GM19397 (cell line): ENCODE measurements around the gene DENND6B.

Source experiments
- ATAC-seq: cut with Tn5 transposase; IDR thresholded peaks from one replicate; pipeline ENCODE4 v1.9.1; 2021; ENCODE audit warnings: mild to moderate bottlenecking, moderate library complexity; ENCODE audit not compliant: unreplicated experiment

Gene DENND6B

DNA sequence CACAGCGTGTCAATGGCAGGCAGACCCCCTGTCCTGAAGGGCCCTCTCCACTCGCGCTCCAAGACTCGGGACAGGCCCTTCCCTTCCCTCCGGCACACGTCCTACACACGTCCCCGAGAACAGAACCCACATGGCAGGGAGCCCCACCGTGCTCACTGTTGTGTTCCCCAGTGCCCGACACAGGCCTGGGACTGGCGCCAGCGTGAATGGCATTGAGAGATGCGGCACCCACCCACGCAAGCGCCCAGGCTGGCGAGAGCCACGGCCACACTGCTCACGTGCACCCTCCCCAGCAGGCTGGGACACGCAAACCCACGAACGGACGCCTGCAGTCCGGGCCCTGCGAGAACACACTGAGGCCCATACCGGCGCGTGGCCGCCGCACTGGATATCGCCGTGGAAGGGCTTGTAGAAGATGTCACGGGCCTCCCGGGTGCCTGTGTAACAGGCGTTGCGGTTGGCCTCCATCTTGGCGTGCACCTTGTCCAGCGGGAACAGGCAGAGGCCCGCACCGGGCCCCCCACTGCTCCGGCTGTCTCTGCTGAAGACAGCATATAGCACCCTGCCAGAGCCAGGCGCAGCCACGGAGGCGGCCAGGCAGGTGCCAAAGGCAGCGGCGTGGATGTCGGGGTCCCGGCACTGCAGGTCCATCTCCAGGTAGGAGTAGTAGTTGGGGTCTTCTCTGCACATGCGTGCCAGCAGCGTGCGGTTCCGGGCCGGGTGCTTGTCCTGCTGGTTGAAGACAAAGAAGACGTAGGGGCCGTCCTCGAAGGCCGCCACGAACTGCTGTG lies 37.5 kb downstream of the DENND6B start:
- ATAC-seq, result no peak

DNA sequence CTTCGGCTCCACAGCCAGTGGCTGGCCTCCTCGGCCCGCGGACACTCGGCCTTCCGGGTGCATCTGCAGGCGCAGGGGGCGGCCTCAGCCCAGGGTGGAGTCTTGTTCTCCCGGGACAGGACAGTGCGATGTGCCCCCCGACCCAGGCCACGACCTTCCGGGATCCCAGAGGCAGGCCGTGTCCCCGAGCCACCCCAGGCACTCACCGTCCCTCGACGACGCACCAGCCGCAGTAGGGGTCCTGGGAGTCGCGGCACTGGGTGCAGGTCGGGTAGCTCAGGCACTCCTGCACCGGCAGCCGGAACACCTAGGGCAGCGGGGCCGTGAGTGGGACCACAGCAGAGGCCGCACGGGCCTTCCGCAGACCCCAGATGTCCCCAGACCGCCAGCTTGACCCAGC lies 39.1 kb downstream of the DENND6B start:
- ATAC-seq, result no peak

DNA sequence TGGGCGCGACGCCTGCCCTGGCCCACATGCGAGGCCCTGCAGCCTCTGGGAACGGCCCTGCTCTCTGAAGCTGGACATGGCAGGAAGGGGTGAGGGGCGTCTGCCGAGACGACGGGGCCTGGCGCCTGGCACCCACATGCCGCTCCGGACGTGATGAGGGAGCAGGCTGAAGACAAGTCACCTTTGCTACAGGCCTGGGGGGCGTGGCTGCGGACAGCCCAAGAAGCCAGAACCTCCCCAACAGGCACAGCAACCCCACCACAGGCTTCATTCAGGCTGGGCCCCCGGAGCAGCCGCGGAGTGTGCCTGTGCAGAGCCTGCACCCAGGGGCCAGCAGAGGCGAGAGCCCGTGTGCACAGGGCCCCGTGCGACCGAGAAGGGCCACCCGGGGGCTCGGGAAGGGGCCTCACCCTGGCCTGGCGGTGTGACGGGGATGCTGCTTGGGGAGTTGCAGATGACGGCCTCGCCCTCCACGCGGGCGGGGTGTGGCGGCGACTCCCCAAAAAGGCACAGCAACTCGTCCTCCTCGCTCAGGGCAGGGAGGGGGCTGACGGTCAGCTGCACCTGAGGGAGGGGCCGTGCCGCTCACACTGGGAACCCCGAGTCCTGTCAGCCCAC lies 40.0 kb downstream of the DENND6B start:
- ATAC-seq, result no peak

DNA sequence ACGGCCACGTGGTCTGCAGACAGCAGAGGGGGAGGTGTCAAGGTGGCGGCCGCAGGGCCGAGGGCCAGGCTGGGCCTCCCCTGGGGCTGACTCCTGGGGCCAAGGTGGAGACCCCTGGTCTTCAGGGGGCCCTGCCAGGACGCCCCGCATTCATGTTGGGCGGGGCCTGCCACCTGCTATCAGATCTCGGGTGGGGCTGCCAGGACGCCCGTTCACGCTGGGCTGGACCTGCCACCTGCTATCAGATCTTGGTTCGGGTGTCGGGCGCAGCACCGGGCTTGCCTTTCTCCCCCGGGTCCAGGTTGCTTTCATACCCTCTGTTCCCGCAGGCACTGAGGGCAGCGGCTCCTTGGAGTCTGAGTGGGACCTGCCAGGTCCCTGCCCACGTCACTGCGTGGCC lies 40.5 kb downstream of the DENND6B start:
- no peak for ATAC-seq

DNA sequence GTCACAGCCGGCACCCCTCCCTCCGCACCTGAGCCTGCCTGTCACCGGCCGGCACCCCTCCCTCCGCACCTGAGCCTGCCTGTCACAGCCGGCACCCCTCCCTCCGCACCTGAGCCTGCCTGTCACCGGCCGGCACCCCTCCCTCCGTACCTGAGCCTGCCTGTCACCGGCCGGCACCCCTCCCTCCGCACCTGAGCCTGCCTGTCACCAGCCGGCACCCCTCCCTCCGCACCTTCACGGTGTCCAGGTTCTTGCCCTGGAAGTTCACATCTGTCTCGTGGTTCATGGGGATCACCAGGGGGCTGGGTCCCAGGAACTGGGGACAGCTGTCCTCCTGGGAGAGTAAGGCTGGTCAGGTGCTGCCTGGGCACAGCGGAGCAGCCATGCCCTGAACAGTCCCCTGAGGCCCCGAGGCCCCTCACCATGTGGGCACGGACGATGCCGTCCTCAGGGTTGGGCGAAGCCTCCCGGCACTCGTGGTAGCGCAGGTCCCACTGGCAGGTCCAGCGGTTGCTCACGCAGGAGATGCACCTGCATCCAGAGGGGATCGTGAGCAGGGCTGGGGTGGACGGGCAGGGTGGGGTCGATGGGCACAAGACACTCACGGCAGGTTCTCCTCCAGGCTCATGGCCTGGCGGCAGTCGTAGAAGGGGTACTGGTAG lies 41.1 kb downstream of the DENND6B start:
- ATAC-seq, result no peak

DNA sequence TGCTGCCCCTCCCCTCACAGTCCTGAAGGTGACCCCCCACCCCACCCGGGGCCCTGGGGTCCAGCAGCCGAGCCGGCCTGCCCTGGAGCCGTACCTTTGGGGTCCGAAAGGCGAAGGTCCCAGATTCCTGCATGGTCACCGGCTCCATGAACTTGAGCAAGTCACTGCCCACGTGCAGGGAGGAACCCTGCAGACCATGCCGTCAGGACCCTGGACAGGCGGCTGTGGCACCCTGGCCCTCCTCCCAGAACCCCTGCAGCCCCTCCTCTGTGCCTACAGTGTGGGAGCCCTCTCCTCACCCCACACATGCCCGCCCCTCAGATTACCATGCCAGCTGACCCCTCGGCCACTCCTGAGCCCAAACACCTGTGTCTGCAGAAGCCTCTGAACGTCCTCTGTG lies 42.3 kb downstream of the DENND6B start:
- no peak for ATAC-seq

DNA sequence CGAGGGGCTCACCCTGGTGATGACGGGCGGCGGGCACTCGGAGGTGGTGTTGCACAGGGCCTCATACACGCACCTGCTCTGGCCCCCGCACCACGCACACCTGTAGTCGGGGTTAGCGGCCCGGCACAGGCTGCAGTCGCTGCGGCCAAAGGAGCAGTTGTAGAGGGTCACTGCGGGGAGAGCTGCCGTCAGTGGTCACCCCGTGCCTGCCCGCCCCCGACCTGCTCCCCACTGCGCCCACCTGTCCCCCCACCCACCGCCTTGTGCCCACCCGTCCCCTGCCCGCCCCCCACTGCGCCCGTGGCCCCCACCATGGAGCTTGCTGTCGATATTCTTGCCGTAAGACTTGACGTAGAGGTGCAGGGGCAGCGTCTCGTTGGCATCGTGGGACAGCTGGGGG lies 43.0 kb downstream of the DENND6B start:
- no peak for ATAC-seq

DNA sequence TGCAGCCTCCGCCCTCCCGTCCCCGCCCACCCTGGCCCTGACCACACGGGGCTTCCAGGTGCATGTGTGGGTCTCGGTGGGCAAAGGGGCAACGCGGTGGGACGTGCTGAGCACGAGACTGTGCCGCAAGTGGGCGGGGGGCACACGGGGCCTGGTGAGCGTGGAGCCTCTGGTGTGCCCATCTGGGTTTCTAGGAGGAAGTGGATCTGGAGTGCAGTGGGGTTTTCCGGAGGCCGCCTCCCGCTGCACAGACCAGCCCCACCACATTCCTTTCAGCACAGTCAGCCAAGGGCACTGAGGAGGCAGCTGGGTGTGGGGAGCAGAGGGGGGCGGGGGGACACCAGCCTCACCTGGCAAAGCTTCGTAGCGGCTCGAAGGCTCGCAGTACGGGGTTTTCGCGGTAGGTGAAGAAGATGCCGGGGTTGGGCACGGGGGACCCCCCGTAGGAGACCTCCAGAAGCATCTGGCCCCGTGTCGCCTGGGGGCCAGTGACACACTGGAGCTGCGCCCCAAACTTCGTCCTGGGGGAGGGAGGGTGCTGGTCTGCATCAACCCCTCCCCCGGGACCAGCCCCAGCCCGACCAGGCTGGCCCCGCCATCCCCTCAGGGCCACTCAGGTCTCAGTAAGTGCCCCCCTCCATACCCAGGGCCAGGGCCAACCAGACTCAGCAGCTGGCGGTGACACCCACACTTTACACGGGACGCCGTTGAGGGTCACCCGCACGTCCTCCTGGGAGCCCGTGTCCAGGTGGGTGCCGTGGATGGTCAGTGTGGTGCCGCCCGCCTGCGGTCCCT lies 44.3 kb downstream of the DENND6B start:
- no peak for ATAC-seq

DNA sequence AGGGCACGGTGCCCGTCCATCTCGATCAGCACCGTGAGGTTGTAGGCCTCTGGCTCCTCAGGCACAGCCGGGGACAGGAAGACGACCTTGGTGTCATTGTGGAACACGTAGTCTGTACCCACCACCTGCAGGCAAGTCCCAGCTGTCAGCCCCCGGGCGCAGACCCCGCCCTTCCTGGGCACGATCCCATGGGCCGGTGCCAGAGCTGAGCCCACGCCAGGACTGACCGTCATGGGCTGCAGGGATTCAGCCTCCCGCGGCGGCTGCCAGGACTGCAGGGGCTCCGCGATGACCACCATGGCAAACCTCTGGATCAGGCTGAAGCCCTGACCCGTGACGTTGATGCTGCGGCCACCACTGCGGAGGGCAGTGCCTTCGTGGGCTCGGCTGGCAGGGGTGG lies 44.9 kb downstream of the DENND6B start:
- no peak for ATAC-seq

DNA sequence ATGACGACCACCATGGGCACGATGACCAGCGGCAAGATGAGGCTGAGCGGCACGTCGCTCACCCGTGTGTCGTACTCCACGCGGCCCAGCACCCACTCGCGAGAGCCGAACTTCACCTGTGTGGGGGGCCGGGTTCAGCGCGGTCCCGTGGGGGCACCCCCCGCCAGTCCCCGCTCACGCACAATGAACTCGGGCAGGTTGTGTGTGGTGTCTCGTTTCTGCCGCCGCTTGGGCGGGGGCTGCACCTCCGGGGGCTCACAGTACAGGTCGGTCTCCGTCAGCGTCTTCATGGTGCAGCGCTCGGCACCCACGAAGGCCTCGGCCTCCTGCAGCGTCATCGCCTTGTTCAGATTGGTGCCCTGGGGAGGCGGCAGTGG lies 45.4 kb downstream of the DENND6B start:
- no peak for ATAC-seq

DNA sequence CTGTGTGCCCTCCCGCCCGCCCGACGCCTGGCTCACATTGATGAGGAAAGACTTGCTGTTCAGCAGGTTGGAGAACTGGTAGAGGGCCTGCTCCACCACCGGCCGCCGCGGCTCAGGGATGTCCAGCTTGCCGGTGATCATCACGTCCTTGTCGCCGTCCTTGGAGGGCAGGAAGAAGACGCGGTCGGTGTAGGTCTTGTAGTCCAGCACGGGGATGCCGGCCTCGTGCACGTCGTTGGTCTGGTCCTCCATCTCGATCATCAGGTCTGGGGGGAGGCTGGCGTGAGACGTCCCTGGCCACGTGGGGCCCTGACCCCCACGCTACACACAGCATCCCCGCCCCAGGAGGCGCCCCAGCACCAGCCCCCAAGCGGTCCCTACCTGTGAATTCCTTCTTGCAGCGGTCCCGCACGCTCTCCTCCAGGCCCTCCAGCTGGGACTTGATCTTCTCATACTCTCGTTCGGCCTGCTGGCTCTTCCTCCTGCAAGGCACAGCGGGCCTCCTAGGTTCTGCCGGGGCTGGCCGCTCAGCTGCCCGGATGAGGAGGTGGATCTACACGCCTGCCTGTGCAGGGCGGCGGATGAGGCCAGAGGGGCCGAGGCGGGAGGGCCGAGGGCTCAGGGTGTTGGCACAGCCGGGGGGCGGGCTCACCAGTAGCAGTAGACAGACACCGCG lies 46.0 kb downstream of the DENND6B start:
- no peak for ATAC-seq

DNA sequence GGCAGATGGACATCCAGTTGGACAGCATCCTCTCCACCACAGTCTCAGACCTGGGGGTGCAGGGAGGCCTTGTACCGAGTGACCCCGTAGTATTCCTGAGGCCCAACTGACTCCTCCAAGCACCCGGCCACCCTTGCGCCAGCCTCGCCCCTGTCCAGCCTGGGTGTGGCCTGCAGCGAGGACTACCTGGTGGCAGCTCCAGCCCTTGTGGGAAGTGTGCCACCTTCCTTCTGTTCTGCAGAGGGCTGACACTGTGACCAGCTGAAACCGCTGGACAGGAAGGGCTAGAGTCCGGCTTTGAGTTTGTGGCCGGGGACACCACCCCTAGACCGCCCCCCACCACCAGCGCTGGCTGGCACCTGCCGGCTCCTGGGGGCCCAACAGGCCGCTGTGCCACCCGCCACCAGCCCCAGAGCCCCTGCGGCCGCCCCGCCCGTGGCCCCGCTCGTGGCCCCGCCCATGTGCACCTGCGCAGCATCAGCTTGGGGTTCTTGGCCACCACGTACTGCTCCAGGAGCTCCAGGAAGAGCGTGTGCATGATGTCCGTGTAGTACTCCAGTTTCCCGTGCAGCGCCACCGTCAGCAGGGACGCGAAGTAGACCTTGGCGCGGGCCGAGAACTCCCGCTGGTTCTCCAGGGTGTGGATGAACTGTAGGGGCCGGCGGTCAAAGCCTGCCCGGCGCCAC lies 46.6 kb downstream of the DENND6B start:
- ATAC-seq, result no peak

DNA sequence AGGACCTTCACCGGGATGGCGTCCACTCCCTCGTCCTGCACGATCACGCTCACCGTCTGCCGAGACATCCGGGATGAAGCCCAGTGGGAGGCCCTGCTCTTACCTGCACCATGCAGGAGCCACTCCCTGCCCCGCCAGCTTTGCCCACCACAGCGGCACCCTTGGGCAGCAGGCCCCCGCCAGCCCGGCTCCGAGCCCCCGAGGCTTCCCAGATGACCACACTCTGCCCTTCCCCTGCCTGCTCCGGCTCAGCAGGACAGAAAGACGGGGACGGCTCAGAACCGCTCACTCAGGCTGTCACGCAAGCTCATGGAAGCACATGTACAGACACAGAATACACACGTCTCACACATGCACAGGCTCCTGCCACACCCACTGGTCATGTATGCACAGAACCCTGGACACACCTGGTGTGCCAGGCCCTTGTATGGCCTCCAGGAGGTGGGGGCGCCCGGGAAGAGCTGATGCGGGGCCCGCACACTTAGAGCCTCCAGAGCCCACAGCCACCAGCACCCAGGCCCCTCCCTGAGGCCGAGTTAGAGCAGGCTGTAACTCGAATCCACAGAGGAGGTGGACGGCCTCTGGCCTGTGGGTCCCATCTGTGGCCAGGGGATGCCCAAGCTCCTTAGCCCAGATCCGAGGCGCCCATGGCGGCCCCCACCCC lies 47.7 kb downstream of the DENND6B start:
- no peak for ATAC-seq

DNA sequence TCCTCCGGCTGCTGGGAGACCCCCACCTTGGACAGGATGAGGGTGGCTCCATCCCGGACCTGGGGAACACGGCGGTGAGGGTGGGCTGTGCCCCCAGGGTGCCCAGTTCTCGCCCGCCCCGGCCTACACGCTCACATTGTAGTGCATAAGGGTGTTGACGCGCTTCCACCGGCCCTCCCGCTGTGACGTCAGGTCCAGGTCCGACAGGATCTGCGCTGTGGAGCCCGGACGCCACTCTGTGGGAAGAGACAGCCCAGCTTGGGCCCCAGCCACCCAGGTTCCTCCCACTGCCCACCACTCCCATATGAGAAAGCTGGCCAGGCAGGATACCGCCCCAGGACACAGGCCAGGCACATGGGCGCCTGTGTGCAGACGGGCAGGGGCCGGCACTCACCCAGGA lies 48.4 kb downstream of the DENND6B start:
- ATAC-seq, result no peak

DNA sequence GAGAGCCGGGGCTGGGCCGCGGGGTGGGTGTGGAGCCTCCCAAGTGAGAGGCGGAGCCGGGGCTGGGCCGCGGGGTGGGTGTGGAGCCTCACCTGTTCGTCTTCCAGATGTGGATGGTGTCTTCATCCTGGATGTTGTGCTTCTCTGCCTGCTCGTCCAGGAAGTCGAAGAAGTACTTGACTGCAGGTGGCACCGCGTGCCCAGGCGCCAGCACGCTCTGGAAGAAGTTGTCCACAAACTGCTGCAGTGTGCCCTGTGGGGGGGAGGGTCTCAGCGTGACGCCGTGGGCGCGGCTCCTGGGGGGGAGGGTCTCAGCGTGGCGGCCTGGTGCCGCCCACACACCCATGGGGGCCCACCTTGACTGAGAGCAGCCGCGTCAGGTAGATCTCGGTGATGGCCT lies 49.1 kb downstream of the DENND6B start:
- ATAC-seq, result no peak

DNA sequence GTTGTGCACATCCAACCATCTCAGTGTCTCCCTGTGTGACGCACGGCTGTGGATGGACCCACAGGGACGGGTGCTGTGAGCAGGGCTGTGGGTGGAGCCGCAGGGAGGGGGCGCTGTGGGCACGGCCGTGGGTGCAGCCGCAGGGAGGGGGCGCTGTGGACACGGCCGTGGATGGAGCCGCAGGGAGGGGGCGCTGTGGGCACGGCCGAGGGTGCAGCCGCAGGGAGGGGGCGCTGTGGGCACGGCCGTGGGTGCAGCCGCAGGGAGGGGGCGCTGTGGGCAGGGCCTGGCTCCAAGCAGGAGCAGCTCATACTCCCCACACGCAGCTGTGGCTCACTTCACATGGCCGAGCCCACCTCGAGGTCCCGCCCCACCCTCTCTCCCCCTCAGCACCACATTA lies 50.7 kb downstream of the DENND6B start:
- peak; percentile 41 for ATAC-seq

DNA sequence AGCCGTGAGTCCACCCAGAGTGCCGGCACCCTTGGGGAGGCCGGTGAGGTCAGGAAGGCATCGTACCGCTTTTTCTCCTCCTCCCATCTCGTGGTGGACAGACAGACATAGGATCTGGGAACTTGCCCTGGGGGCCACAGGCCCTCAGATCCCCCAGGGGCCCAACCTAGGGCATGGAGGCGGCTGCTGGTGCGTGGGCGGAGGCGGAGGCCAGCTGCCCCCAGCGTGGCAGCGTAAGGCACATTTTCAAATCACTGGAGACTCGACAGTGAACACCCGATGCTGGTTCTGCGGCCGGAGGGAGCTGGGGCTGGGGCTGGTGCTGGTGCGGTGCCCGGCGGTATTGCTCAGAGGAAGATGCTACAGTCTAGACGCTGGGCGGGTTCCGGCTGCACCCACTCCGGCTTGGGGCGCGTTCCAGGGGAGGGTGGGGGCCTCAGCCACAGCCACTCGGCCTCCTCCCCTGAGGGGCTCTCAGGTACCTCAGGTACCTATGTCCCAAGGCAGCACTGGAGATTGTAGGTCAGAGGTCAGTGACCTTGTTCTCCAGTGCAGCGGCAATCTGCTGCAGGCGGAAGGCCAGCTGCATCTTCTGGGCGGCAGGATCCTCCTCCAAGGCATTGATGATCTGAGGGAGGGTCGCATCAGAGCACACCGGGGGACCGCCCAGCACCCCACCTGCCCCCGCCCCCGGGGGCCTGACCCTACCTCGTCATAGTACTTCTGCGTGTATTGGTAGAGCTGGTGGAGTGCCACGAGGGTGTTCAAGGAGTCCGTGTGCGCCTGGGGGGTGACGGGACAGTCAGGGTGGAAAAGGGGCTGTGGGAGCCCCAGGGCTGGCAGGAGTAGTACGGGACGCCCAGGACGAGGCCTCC lies 51.4 kb downstream of the DENND6B start:
- no peak for ATAC-seq

DNA sequence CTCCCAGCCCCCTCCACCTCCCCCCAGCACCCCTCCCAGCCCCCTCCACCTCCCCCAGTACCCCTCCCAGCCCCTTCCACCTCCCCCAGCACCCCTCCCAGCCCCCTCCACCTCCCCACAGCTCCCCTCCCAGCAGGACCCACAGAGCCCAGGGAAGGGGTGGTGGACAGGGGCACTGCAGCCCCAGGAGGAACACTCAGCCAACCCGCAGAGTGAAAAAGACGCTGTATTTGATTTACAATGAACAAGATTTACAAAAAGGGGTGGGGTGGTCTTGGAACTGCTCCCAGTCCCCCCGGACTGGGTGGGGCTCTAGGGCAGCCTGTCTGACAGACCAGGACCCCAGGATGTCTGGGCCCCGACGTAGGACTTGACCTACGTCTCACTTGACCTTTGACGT lies 52.0 kb downstream of the DENND6B start:
- ATAC-seq, result no peak

DNA sequence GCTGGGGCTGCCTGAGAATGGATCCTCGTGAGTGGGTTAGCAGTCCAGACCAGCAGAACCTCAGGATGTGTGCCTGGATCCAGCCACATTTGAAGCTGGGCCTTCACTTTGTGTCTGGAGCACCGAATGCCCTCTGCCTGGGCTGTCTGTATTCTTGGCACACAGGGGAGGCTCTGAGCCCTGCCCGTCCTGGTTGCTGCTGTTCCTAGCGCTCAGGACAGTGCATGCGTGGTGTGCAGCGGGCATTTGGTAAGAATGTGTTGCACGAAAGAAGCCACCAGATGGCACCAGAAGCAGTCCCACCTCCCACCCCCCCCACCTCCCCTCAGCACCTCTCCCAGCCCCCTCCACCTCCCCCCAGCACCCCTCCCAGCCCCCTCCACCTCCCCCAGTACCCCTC lies 52.5 kb downstream of the DENND6B start:
- no peak for ATAC-seq
